Lower leg skin (tissue), 3 donors: Measurements from ENCODE around the gene FBXW4.

ENCODE experiments used
- POLR2A ChIP-seq, 2 donors: fragments of 450-650 bp; IDR thresholded peaks; one replicate each; pipeline ENCODE4 v1.6.1; 2016 to 2017; ENCODE audit warnings: antibody characterized with exemption in 2 of 2, mild to moderate bottlenecking in 1 of 2, moderate library complexity in 1 of 2
- TF ChIP-seq, protein P1 (sequence below), 3 donors: fragments of 450-650 bp; IDR thresholded peaks; one replicate each; pipeline ENCODE4 v1.5.1; 2016; ENCODE audit warnings: antibody characterized with exemption in 3 of 3, mild to moderate bottlenecking in 3 of 3, moderate library complexity in 2 of 3

DNA sequence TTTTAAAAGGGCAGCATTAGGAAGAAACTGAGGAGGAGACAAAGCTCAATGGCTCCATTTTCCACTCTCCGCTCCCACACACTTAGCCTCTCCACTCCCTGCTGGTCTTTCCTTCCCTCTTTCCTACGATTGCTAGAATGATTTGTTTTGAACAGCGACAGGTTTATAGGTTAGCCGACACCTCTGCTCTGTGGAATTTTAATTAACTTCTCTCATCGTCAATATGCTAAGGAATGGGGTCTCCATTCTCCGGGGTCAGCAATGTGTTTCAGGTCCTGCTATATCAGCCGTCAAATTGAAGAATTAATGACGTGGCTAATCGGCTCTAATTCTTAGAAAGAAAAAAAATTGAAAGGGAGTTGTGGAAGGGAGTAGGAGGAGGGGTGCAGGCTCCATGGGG is 28.9 kb downstream of the FBXW4 start:
- TF ChIP-seq, protein P1, sequence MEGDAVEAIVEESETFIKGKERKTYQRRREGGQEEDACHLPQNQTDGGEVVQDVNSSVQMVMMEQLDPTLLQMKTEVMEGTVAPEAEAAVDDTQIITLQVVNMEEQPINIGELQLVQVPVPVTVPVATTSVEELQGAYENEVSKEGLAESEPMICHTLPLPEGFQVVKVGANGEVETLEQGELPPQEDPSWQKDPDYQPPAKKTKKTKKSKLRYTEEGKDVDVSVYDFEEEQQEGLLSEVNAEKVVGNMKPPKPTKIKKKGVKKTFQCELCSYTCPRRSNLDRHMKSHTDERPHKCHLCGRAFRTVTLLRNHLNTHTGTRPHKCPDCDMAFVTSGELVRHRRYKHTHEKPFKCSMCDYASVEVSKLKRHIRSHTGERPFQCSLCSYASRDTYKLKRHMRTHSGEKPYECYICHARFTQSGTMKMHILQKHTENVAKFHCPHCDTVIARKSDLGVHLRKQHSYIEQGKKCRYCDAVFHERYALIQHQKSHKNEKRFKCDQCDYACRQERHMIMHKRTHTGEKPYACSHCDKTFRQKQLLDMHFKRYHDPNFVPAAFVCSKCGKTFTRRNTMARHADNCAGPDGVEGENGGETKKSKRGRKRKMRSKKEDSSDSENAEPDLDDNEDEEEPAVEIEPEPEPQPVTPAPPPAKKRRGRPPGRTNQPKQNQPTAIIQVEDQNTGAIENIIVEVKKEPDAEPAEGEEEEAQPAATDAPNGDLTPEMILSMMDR (IDR thresholded peaks at IDR 0.05) = no peak
- no peak for TF ChIP-seq POLR2A (IDR thresholded peaks at IDR 0.05)
